ENCODE results near the gene C6orf163. TPM values are rescaled to one million over a fixed set of nuclear protein-coding genes. Genes with fewer than 3 reads are reported as not detected.

The C6orf163 gene
- total and polyA plus RNA-seq, 2 of the 13 experiments (the other 11 are each of a cell fraction or from before 2014, with no cell fraction given) = 0.62 to 1.8 TPM

GRCh38 chr6:87322304-87323212 is 22.1 kb upstream of the C6orf163 start, which contains the start of gene SMIM8 (continued):
- TF ChIP-seq ZNF546 (CRISPR knock-in tag; conservative IDR thresholded peaks at IDR 0.05) = no peak
- TF ChIP-seq MLX (CRISPR knock-in tag; IDR thresholded peaks at IDR 0.05) = no peak
- no peak for TF ChIP-seq MEF2D (CRISPR knock-in tag; IDR thresholded peaks at IDR 0.05)
- TF ChIP-seq NR3C1 (CRISPR knock-in tag; IDR thresholded peaks at IDR 0.05) = no peak
- no peak for TF ChIP-seq NFYC (CRISPR knock-in tag; IDR thresholded peaks at IDR 0.05)
- peak; percentile 82 for TF ChIP-seq ISL2 (CRISPR knock-in tag; IDR thresholded peaks at IDR 0.05)
- TF ChIP-seq PAF1 (CRISPR knock-in tag; IDR thresholded peaks at IDR 0.05) = no peak
- no peak for TF ChIP-seq MLXIP (CRISPR knock-in tag; IDR thresholded peaks at IDR 0.05; ENCODE audit: borderline replicate concordance)
- peak; percentile 92; the same call in 1 of the 2 replicates for TF ChIP-seq ZFP37 (CRISPR knock-in tag; IDR thresholded peaks at IDR 0.05; ENCODE audit: borderline replicate concordance)
- TF ChIP-seq AHR (CRISPR knock-in tag; IDR thresholded peaks at IDR 0.05) = peak; percentile 84; the same call in 1 of the 2 replicates
- no peak; the same call in 1 of the 2 replicates for TF ChIP-seq HDAC2 (CRISPR knock-in tag; IDR thresholded peaks at IDR 0.05)
- TF ChIP-seq KDM6A (CRISPR knock-in tag; IDR thresholded peaks at IDR 0.05; ENCODE audit: low read depth) = no peak
- no peak for TF ChIP-seq IKZF1 (IDR thresholded peaks at IDR 0.05)
- peak; percentile 93; the same call in 1 of the 2 replicates for TF ChIP-seq DNMT1 (CRISPR knock-in tag; IDR thresholded peaks at IDR 0.05)
- peak; percentile 64; the same call in 1 of the 2 replicates for TF ChIP-seq ZNF557 (CRISPR knock-in tag; IDR thresholded peaks at IDR 0.05)
- no peak for TF ChIP-seq KLF13 (CRISPR knock-in tag; IDR thresholded peaks at IDR 0.05)
- 0 out of 2 replicates have a peak, but pooled peaks have one; percentile 83 for TF ChIP-seq SATB2 (CRISPR knock-in tag; IDR thresholded peaks at IDR 0.05)
- TF ChIP-seq HDAC1 (CRISPR knock-in tag; IDR thresholded peaks at IDR 0.05) = peak; percentile 82
- TF ChIP-seq TCF7 (IDR thresholded peaks at IDR 0.05; ENCODE audit: low read depth) = no peak
- no peak for TF ChIP-seq TRIM24 (CRISPR knock-in tag; IDR thresholded peaks at IDR 0.05)
- TF ChIP-seq SIX1 (CRISPR knock-in tag; IDR thresholded peaks at IDR 0.05; ENCODE audit: borderline replicate concordance) = peak; percentile 46; the same call in 1 of the 2 replicates
- no peak for TF ChIP-seq SMAD1 (CRISPR knock-in tag; IDR thresholded peaks at IDR 0.05; ENCODE audit: borderline replicate concordance, low read depth)
- peak; percentile 90 for TF ChIP-seq ZNF333 (CRISPR knock-in tag; IDR thresholded peaks at IDR 0.05; ENCODE audit: borderline replicate concordance)
- no peak for TF ChIP-seq HMG20B (CRISPR knock-in tag; conservative IDR thresholded peaks at IDR 0.05)
- peak; percentile 77 for TF ChIP-seq ZNF274 (CRISPR knock-in tag; IDR thresholded peaks at IDR 0.05)
- TF ChIP-seq RBM22 (optimal IDR thresholded peaks at IDR 0.05; ENCODE audit: low read length) = no peak
- peak; percentile 72; the same call in 1 of the 2 replicates for TF ChIP-seq ZNF205 (CRISPR knock-in tag; IDR thresholded peaks at IDR 0.05)
- TF ChIP-seq MTF2 (CRISPR knock-in tag; IDR thresholded peaks at IDR 0.05; ENCODE audit: borderline replicate concordance) = peak; percentile 98
- peak; percentile 62 for TF ChIP-seq ZNF781 (CRISPR knock-in tag; IDR thresholded peaks at IDR 0.05; ENCODE audit: borderline replicate concordance, not compliant biosample characterization)
- peak; percentile 66; the same call in 1 of the 2 replicates for TF ChIP-seq ZNF451 (CRISPR knock-in tag; IDR thresholded peaks at IDR 0.05)
